HG03103 (cell line): ENCODE data around the gene SYNE1.
"Not testable (repeated sequence)": the region's sequence is repeated elsewhere in the genome, so short reads cannot be mapped to it uniquely, and the experiment has no call there.

Experiments used
- ATAC-seq: cut with Tn5 transposase; IDR thresholded peaks from one replicate; pipeline ENCODE4 v1.9.1; 2021; ENCODE audit warnings: low read depth; ENCODE audit not compliant: unreplicated experiment

Gene SYNE1

GRCh38 chr6:152086223-152086873 lies 550.8 kb downstream of the SYNE1 start:
- no peak for ATAC-seq

- ATAC-seq: no peak
Observed at GRCh38 chr6:152085451-152085921, 551.7 kb downstream of the SYNE1 start.

GRCh38 chr6:152078804-152079203 lies 558.4 kb downstream of the SYNE1 start:
- no peak for ATAC-seq

GRCh38 chr6:152078001-152078400 lies 559.2 kb downstream of the SYNE1 start:
- ATAC-seq: no peak

- ATAC-seq: not testable (repeated sequence)
Observed at GRCh38 chr6:152076242-152076641, 560.9 kb downstream of the SYNE1 start.

- no peak for ATAC-seq
Observed at GRCh38 chr6:152071843-152072242, 565.3 kb downstream of the SYNE1 start.
